WTC11 (cell line): ENCODE results near the gene ANTKMT. TPM values are rescaled to one million over a fixed set of nuclear protein-coding genes. Genes with fewer than 3 reads are reported as not detected.

Experiments used
- ATAC-seq: fragments of 200-7000 bp; cut with Tn5 transposase; 2 replicates; pipeline ENCODE4 v1.10.0; 2021; ENCODE audit warnings: mild to moderate bottlenecking, moderate library complexity
- CTCF ChIA-PET: fragments of 300-600 bp; sonication (Branson Sonifier 250); formaldehyde crosslinking; loops from one replicate; lab custom pipeline; 2021; ENCODE audit warnings: antibody characterized with exemption; lab: Charles Lee
- POLR2A ChIA-PET: fragments of 350-600 bp; sonication (Branson Sonifier 250); formaldehyde crosslinking; loops from one replicate; lab custom pipeline; 2021; ENCODE audit warnings: antibody characterized with exemption; lab: Charles Lee
- DNase-seq: peaks from one replicate; pipeline ENCODE4 v3.0.0; 2021; ENCODE audit warnings: low spot score
- H3K27ac Mint-ChIP-seq: 2 replicates; pipeline ENCODE4 v1.8.0; 2021; ENCODE audit warnings: mixed read lengths
- H3K27me3 Mint-ChIP-seq: 2 replicates; pipeline ENCODE4 v1.8.0; 2021; ENCODE audit warnings: low read depth, mild to moderate bottlenecking, moderate library complexity, mixed read lengths
- H3K36me3 Mint-ChIP-seq: 2 replicates; pipeline ENCODE4 v1.8.0; 2021; ENCODE audit warnings: mixed read lengths
- H3K4me1 Mint-ChIP-seq: 2 replicates; pipeline ENCODE4 v1.8.0; 2022; ENCODE audit warnings: mixed read lengths
- H3K4me3 Mint-ChIP-seq: 2 replicates; pipeline ENCODE4 v1.8.0; 2021; ENCODE audit warnings: mild to moderate bottlenecking, moderate library complexity, mixed read lengths
- H3K9me3 Mint-ChIP-seq: 2 replicates; pipeline ENCODE4 v1.8.0; 2021; ENCODE audit warnings: mixed read lengths
- E2F4 ChIP-seq: sonication (generic); formaldehyde crosslinking; IDR thresholded peaks from 2 replicates; pipeline ENCODE4 v1.8.1; 2022; ENCODE audit warnings: low read depth, mild to moderate bottlenecking, moderate library complexity, missing genetic modification reagents, borderline replicate concordance
- ESRRA ChIP-seq: sonication (generic); formaldehyde crosslinking; IDR thresholded peaks from 2 replicates; pipeline ENCODE4 v1.8.1; 2022; ENCODE audit warnings: mild to moderate bottlenecking, missing genetic modification reagents, borderline replicate concordance
- FOXP1 ChIP-seq: sonication (generic); formaldehyde crosslinking; IDR thresholded peaks from 2 replicates; pipeline ENCODE4 v1.8.0; 2022; ENCODE audit warnings: missing genetic modification reagents, mild to moderate bottlenecking, moderate library complexity, borderline replicate concordance
- GRHL2 ChIP-seq: fragments of 250-450 bp; sonication (Bioruptor Pico); IDR thresholded peaks from 2 replicates; pipeline ENCODE4 v1.8.0; 2022; ENCODE audit warnings: mild to moderate bottlenecking, moderate library complexity; ENCODE audit not compliant: insufficient replicate concordance, severe bottlenecking
- JUN ChIP-seq: sonication (generic); formaldehyde crosslinking; IDR thresholded peaks from 2 replicates; pipeline ENCODE4 v1.8.0; 2023; ENCODE audit warnings: mild to moderate bottlenecking, missing genetic modification reagents
- MYBL2 ChIP-seq: sonication (generic); formaldehyde crosslinking; IDR thresholded peaks from 2 replicates; pipeline ENCODE4 v1.8.1; 2023; ENCODE audit warnings: mild to moderate bottlenecking, moderate library complexity, missing genetic modification reagents
- NR3C1 ChIP-seq: sonication (generic); formaldehyde crosslinking; conservative IDR thresholded peaks from 2 replicates; pipeline ENCODE4 v1.8.1; 2023; ENCODE audit warnings: low read depth, mild to moderate bottlenecking, missing genetic modification reagents
- RELA ChIP-seq: sonication (generic); formaldehyde crosslinking; IDR thresholded peaks from 2 replicates; pipeline ENCODE4 v1.8.1; 2022; ENCODE audit warnings: missing genetic modification reagents, mild to moderate bottlenecking, borderline replicate concordance
- SP1 ChIP-seq: sonication (generic); formaldehyde crosslinking; conservative IDR thresholded peaks from 2 replicates; pipeline ENCODE4 v1.8.1; 2022; ENCODE audit warnings: missing genetic modification reagents
- TCF7 ChIP-seq: sonication (generic); formaldehyde crosslinking; IDR thresholded peaks from 2 replicates; pipeline ENCODE4 v1.8.0; 2022; ENCODE audit warnings: mild to moderate bottlenecking, low read depth, missing genetic modification reagents, moderate library complexity
- USF2 ChIP-seq: sonication (generic); formaldehyde crosslinking; IDR thresholded peaks from 2 replicates; pipeline ENCODE4 v1.8.1; 2023; ENCODE audit warnings: mild to moderate bottlenecking, missing genetic modification reagents, moderate library complexity
- ZBTB21 ChIP-seq: sonication (generic); formaldehyde crosslinking; IDR thresholded peaks from 2 replicates; pipeline ENCODE4 v1.8.1; 2023; ENCODE audit warnings: mild to moderate bottlenecking, missing genetic modification reagents, borderline replicate concordance
- ZNF263 ChIP-seq: sonication (generic); formaldehyde crosslinking; IDR thresholded peaks from 2 replicates; pipeline ENCODE4 v1.8.1; 2022; ENCODE audit warnings: low read depth, mild to moderate bottlenecking, moderate library complexity, missing genetic modification reagents
- ZNF416 ChIP-seq: fragments of 250-450 bp; sonication (Bioruptor Pico); IDR thresholded peaks from 2 replicates; pipeline ENCODE4 v1.9.0; 2021; ENCODE audit warnings: mild to moderate bottlenecking, inconsistent platforms
- total RNA-seq: library from RNA; stranded (reverse); gene quantifications from 3 replicates; pipeline ENCODE4 v1.2.3, GENCODE V29; 2021
- TF ChIP-seq, protein P1 (sequence below): sonication (generic); formaldehyde crosslinking; IDR thresholded peaks from 2 replicates; pipeline ENCODE4 v1.8.1; 2023; ENCODE audit warnings: mild to moderate bottlenecking, missing genetic modification reagents
- TF ChIP-seq, protein P2 (sequence below): sonication (generic); formaldehyde crosslinking; IDR thresholded peaks from 2 replicates; pipeline ENCODE4 v1.8.0; 2023; ENCODE audit warnings: missing genetic modification reagents
- TF ChIP-seq, protein P3 (sequence below): fragments of 250-450 bp; sonication (Bioruptor Pico); IDR thresholded peaks from 2 replicates; pipeline ENCODE4 v1.9.0; 2021; ENCODE audit warnings: mild to moderate bottlenecking
- TF ChIP-seq, protein P4 (sequence below): sonication (generic); formaldehyde crosslinking; IDR thresholded peaks from 2 replicates; pipeline ENCODE4 v1.8.1; 2023; ENCODE audit warnings: mild to moderate bottlenecking, missing genetic modification reagents
- TF ChIP-seq, protein P5 (sequence below): sonication (generic); formaldehyde crosslinking; IDR thresholded peaks from 2 replicates; pipeline ENCODE4 v1.8.1; 2023; ENCODE audit warnings: mild to moderate bottlenecking, missing genetic modification reagents, borderline replicate concordance

ANTKMT gene
- total RNA-seq, 1 experiment from 2014 or later = 40.6 TPM

- no peaks in the 10 kb centered on the region for H3K9me3 Mint-ChIP-seq
- H3K36me3 Mint-ChIP-seq = peaks cover 9% of the 10 kb centered on the region; the same call in 1 of the 2 replicates
- H3K27ac Mint-ChIP-seq = peak overlapping the region; percentile 7; the same call in 1 of the 2 replicates
- ATAC-seq (no peak), DNase-seq (no peak)
- POLR2A ChIA-PET = interaction anchor here (0.9 to 1.8 kb wide), 3 partner anchors 19 to 45 kb away, joined by 3 to 10 read pairs (median 4); partner anchors contain the start of genes ANTKMT and MSLN
- CTCF ChIA-PET = interaction anchor here (0.5 to 3.2 kb wide), 21 partner anchors 11 to 1043 kb away, joined by 3 to 28 read pairs (median 5); partner anchors contain the start of genes ANTKMT, CCDC78, CHTF18 and HAGHL
- H3K4me1 Mint-ChIP-seq = peaks cover 14% of the 10 kb centered on the region
- H3K4me3 Mint-ChIP-seq = peak overlapping the region; percentile 74
- no peaks in the 10 kb centered on the region for H3K27me3 Mint-ChIP-seq
- no peak for TF ChIP-seq NR3C1
- no peak for TF ChIP-seq FOXP1 (CRISPR knock-in tag)
- TF ChIP-seq ZBTB21 (CRISPR knock-in tag) = no peak
- TF ChIP-seq ESRRA = no peak
- TF ChIP-seq USF2 (CRISPR knock-in tag) = no peak
- no peak for TF ChIP-seq ZNF416 (CRISPR knock-in tag)
- no peak for TF ChIP-seq RELA (CRISPR knock-in tag)
- TF ChIP-seq, protein P1, sequence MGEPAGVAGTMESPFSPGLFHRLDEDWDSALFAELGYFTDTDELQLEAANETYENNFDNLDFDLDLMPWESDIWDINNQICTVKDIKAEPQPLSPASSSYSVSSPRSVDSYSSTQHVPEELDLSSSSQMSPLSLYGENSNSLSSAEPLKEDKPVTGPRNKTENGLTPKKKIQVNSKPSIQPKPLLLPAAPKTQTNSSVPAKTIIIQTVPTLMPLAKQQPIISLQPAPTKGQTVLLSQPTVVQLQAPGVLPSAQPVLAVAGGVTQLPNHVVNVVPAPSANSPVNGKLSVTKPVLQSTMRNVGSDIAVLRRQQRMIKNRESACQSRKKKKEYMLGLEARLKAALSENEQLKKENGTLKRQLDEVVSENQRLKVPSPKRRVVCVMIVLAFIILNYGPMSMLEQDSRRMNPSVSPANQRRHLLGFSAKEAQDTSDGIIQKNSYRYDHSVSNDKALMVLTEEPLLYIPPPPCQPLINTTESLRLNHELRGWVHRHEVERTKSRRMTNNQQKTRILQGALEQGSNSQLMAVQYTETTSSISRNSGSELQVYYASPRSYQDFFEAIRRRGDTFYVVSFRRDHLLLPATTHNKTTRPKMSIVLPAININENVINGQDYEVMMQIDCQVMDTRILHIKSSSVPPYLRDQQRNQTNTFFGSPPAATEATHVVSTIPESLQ = no peak
- TF ChIP-seq E2F4 (CRISPR knock-in tag) = no peak
- TF ChIP-seq TCF7 (CRISPR knock-in tag) = no peak
Observed at GRCh38 chr16:739560-740458, 18.9 kb downstream of the ANTKMT start.

DNA sequence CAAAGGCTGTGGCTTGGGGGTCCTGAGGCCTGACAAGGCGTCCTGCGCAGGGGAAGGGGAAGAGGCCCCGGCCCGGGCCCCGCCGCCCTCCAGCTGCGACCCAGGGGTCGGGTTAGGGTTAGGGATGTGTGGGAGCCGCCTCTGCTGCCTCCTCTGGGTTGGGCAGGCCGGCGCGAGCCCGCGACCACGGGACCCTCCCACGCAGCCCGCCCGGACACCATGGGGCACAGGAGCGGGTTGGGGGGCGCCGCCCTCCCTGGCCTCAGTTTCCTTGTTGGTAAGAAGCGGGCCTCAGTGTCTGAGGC is 19.5 kb downstream of the ANTKMT start:
- H3K27ac Mint-ChIP-seq = no peak overlapping the region
- peaks cover 14% of the 10 kb centered on the region for H3K4me1 Mint-ChIP-seq
- DNase-seq (no peak), ATAC-seq (no peak)
- H3K9me3 Mint-ChIP-seq = no peaks in the 10 kb centered on the region
- no peaks in the 10 kb centered on the region for H3K27me3 Mint-ChIP-seq
- ChIA-PET CTCF (interaction anchor here (0.5 to 3.2 kb wide), 22 partner anchors 7 to 1042 kb away, joined by 3 to 28 read pairs (median 5); partner anchors contain the start of genes ANTKMT, CCDC78, CHTF18 and HAGHL), POLR2A (interaction anchor here (0.9 to 1.8 kb wide), 3 partner anchors 20 to 45 kb away, joined by 3 to 10 read pairs (median 4); partner anchors contain the start of genes ANTKMT and MSLN)
- peak overlapping the region; percentile 74 for H3K4me3 Mint-ChIP-seq
- H3K36me3 Mint-ChIP-seq = peaks cover 6% of the 10 kb centered on the region; the same call in 1 of the 2 replicates
- TF ChIP-seq, protein P2, sequence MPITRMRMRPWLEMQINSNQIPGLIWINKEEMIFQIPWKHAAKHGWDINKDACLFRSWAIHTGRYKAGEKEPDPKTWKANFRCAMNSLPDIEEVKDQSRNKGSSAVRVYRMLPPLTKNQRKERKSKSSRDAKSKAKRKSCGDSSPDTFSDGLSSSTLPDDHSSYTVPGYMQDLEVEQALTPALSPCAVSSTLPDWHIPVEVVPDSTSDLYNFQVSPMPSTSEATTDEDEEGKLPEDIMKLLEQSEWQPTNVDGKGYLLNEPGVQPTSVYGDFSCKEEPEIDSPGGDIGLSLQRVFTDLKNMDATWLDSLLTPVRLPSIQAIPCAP (CRISPR knock-in tag) = no peak
- TF ChIP-seq SP1 (CRISPR knock-in tag) (no peak), TCF7 (CRISPR knock-in tag) (no peak), JUN (CRISPR knock-in tag) (no peak), GRHL2 (CRISPR knock-in tag) (no peak), RELA (CRISPR knock-in tag) (no peak), FOXP1 (CRISPR knock-in tag) (no peak), ZNF263 (CRISPR knock-in tag) (no peak), MYBL2 (CRISPR knock-in tag) (no peak)
- TF ChIP-seq, protein P3, sequence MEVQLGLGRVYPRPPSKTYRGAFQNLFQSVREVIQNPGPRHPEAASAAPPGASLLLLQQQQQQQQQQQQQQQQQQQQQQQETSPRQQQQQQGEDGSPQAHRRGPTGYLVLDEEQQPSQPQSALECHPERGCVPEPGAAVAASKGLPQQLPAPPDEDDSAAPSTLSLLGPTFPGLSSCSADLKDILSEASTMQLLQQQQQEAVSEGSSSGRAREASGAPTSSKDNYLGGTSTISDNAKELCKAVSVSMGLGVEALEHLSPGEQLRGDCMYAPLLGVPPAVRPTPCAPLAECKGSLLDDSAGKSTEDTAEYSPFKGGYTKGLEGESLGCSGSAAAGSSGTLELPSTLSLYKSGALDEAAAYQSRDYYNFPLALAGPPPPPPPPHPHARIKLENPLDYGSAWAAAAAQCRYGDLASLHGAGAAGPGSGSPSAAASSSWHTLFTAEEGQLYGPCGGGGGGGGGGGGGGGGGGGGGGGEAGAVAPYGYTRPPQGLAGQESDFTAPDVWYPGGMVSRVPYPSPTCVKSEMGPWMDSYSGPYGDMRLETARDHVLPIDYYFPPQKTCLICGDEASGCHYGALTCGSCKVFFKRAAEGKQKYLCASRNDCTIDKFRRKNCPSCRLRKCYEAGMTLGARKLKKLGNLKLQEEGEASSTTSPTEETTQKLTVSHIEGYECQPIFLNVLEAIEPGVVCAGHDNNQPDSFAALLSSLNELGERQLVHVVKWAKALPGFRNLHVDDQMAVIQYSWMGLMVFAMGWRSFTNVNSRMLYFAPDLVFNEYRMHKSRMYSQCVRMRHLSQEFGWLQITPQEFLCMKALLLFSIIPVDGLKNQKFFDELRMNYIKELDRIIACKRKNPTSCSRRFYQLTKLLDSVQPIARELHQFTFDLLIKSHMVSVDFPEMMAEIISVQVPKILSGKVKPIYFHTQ (CRISPR knock-in tag) = no peak
- TF ChIP-seq, protein P4, sequence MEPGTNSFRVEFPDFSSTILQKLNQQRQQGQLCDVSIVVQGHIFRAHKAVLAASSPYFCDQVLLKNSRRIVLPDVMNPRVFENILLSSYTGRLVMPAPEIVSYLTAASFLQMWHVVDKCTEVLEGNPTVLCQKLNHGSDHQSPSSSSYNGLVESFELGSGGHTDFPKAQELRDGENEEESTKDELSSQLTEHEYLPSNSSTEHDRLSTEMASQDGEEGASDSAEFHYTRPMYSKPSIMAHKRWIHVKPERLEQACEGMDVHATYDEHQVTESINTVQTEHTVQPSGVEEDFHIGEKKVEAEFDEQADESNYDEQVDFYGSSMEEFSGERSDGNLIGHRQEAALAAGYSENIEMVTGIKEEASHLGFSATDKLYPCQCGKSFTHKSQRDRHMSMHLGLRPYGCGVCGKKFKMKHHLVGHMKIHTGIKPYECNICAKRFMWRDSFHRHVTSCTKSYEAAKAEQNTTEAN = no peak
- TF ChIP-seq, protein P5, sequence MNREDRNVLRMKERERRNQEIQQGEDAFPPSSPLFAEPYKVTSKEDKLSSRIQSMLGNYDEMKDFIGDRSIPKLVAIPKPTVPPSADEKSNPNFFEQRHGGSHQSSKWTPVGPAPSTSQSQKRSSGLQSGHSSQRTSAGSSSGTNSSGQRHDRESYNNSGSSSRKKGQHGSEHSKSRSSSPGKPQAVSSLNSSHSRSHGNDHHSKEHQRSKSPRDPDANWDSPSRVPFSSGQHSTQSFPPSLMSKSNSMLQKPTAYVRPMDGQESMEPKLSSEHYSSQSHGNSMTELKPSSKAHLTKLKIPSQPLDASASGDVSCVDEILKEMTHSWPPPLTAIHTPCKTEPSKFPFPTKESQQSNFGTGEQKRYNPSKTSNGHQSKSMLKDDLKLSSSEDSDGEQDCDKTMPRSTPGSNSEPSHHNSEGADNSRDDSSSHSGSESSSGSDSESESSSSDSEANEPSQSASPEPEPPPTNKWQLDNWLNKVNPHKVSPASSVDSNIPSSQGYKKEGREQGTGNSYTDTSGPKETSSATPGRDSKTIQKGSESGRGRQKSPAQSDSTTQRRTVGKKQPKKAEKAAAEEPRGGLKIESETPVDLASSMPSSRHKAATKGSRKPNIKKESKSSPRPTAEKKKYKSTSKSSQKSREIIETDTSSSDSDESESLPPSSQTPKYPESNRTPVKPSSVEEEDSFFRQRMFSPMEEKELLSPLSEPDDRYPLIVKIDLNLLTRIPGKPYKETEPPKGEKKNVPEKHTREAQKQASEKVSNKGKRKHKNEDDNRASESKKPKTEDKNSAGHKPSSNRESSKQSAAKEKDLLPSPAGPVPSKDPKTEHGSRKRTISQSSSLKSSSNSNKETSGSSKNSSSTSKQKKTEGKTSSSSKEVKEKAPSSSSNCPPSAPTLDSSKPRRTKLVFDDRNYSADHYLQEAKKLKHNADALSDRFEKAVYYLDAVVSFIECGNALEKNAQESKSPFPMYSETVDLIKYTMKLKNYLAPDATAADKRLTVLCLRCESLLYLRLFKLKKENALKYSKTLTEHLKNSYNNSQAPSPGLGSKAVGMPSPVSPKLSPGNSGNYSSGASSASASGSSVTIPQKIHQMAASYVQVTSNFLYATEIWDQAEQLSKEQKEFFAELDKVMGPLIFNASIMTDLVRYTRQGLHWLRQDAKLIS (CRISPR knock-in tag) = no peak
